GM18511 (cell line): ENCODE measurements around the gene PDE4D.

Experiments
- ATAC-seq: cut with Tn5 transposase; IDR thresholded peaks from one replicate; pipeline ENCODE4 v1.9.1; 2021; ENCODE audit warnings: mild to moderate bottlenecking, moderate library complexity; ENCODE audit not compliant: unreplicated experiment

The PDE4D gene

GRCh38 chr5:59241552-59241951 lies 652.0 kb downstream of the PDE4D start:
- ATAC-seq = no peak

GRCh38 chr5:59241119-59241518 lies 652.4 kb downstream of the PDE4D start:
- ATAC-seq = no peak

- no peak for ATAC-seq
These were observed 655.2 kb downstream of the PDE4D start for GRCh38 chr5:59238126-59238902.

- ATAC-seq = no peak
These were observed 656.5 kb downstream of the PDE4D start for GRCh38 chr5:59236986-59237385.

- no peak for ATAC-seq
These were observed 657.1 kb downstream of the PDE4D start for GRCh38 chr5:59236448-59236847.

- no peak for ATAC-seq
These were observed 659.3 kb downstream of the PDE4D start for GRCh38 chr5:59234236-59234635.

- no peak for ATAC-seq
These were observed 662.1 kb downstream of the PDE4D start for GRCh38 chr5:59231221-59231931.

- ATAC-seq = no peak
These were observed 670.6 kb downstream of the PDE4D start for GRCh38 chr5:59222687-59223511.

GRCh38 chr5:59221769-59222168 lies 671.8 kb downstream of the PDE4D start:
- no peak for ATAC-seq

GRCh38 chr5:59218424-59219045 lies 675.0 kb downstream of the PDE4D start:
- no peak for ATAC-seq

- no peak for ATAC-seq
These were observed 676.7 kb downstream of the PDE4D start for GRCh38 chr5:59216841-59217240.

GRCh38 chr5:59212596-59212995 lies 680.9 kb downstream of the PDE4D start:
- ATAC-seq = no peak

- ATAC-seq = no peak
These were observed 683.7 kb downstream of the PDE4D start for GRCh38 chr5:59209758-59210359.

GRCh38 chr5:59208474-59208873 lies 685.1 kb downstream of the PDE4D start:
- no peak for ATAC-seq

GRCh38 chr5:59207401-59207800 lies 686.1 kb downstream of the PDE4D start:
- ATAC-seq = no peak

- ATAC-seq = no peak
These were observed 687.4 kb downstream of the PDE4D start for GRCh38 chr5:59206132-59206581.

- ATAC-seq = no peak
These were observed 689.2 kb downstream of the PDE4D start for GRCh38 chr5:59204114-59204897.

GRCh38 chr5:59199868-59200267 lies 693.7 kb downstream of the PDE4D start:
- ATAC-seq = no peak

GRCh38 chr5:59198832-59199231 lies 694.7 kb downstream of the PDE4D start:
- no peak for ATAC-seq

GRCh38 chr5:59198365-59198764 lies 695.2 kb downstream of the PDE4D start:
- no peak for ATAC-seq
